Umbilical cord (tissue), 2 donors: Measurements from ENCODE around the gene BCL11B. TPM values are rescaled to one million over a fixed set of nuclear protein-coding genes. Genes with fewer than 3 reads are reported as not detected.

Experiments used
- DNase-seq: peaks from one replicate; pipeline ENCODE4 v3.0.0-alpha.2; 2015; ENCODE audit warnings: low spot score
- total RNA-seq: library from RNA; depleted of rRNA; stranded (reverse); fragments of >200 nt; gene quantifications from one replicate; pipeline ENCODE4 v1.2.3, GENCODE V29; 2014; ENCODE audit warnings: low replicate concordance; ENCODE audit not compliant: insufficient read depth

The BCL11B gene
- total RNA-seq, 1 donor from 2014 or later, result 2.6 TPM

- no peak for DNase-seq
Observed at GRCh38 chr14:99120526-99121318, 151.3 kb downstream of the BCL11B start.

- no peak for DNase-seq
Observed at GRCh38 chr14:99119554-99120525, 152.2 kb downstream of the BCL11B start.

Other genes with a start within 250 kb of the BCL11B start
- 101 TPM for gene SETD3, start 208.7 kb upstream of the BCL11B start, total RNA-seq
- gene CCNK, start 209.2 kb upstream of the BCL11B start, total RNA-seq, result 33.0 TPM